IMR-90 (cell line): Measurements from ENCODE around the gene ZNF853. TPM values are rescaled to one million over a fixed set of nuclear protein-coding genes. Genes with fewer than 3 reads are reported as not detected.

ENCODE experiments used
- ATAC-seq: fragments of 200-7000 bp; cut with Tn5 transposase; 2 replicates; pipeline ENCODE4 v1.9.1; 2020; ENCODE audit warnings: low read depth, mild to moderate bottlenecking, moderate library complexity
- BruUV-seq: library from RNA; stranded (reverse); fragments of 400-500 nt; replicated peaks from 2 replicates; lab custom pipeline; 2021; lab: Mats Ljungman, UMichigan
- CTCF ChIA-PET: fragments of 300-600 bp; formaldehyde crosslinking; extraction: SDS; loops from one replicate; lab custom pipeline; 2021; ENCODE audit warnings: antibody characterized with exemption; lab: Yijun Ruan, JAX
- POLR2A ChIA-PET: fragments of 300-600 bp; sonication (Branson Sonifier 250); formaldehyde crosslinking; loops from one replicate; lab custom pipeline; 2022; ENCODE audit warnings: antibody characterized with exemption; ENCODE audit not compliant: unreplicated experiment; lab: Charles Lee
- DNase-seq: peaks from one replicate; pipeline ENCODE4 v3.0.0; 2013
- H2AFZ ChIP-seq: replicated peaks from 2 replicates; pipeline ENCODE3; 2013; ENCODE audit warnings: low read length, mild to moderate bottlenecking; ENCODE audit not compliant: poor library complexity
- H2AK5ac ChIP-seq: 2 replicates; pipeline ENCODE4 v1.6.1; 2013; ENCODE audit warnings: low read depth, low read length, inconsistent platforms
- H2AK9ac ChIP-seq: replicated peaks from 2 replicates; pipeline ENCODE3; 2013; ENCODE audit warnings: mild to moderate bottlenecking, low read depth, low read length, moderate library complexity; ENCODE audit not compliant: poor library complexity
- H2BK120ac ChIP-seq: 2 replicates; pipeline ENCODE4 v1.6.1; 2013; ENCODE audit warnings: low read depth, low read length, inconsistent platforms
- H2BK15ac ChIP-seq: 3 replicates; pipeline ENCODE4 v1.6.1; 2013; ENCODE audit warnings: low read depth, low read length, inconsistent platforms
- H2BK20ac ChIP-seq: 2 replicates; pipeline ENCODE4 v1.6.1; 2013; ENCODE audit warnings: low read depth, mild to moderate bottlenecking, inconsistent platforms, low read length, moderate library complexity
- H2BK5ac ChIP-seq: 2 replicates; pipeline ENCODE4 v1.6.1; 2013; ENCODE audit warnings: mild to moderate bottlenecking, low read depth, low read length, inconsistent platforms; ENCODE audit not compliant: poor library complexity, severe bottlenecking
- H3K14ac ChIP-seq: replicated peaks from 2 replicates; pipeline ENCODE4 v1.6.1; 2013; ENCODE audit warnings: low read depth, low read length, inconsistent platforms
- H3K18ac ChIP-seq: 2 replicates; pipeline ENCODE4 v1.6.1; 2013; ENCODE audit warnings: low read depth, low read length, control low read depth
- H3K23ac ChIP-seq: 2 replicates; pipeline ENCODE4 v1.6.1; 2013; ENCODE audit warnings: low read depth, low read length, inconsistent platforms
- H3K27ac ChIP-seq: 2 replicates; pipeline ENCODE4 v1.5.1; 2013; ENCODE audit warnings: mild to moderate bottlenecking, control low read depth, low read length; ENCODE audit not compliant: insufficient read depth
- H3K27me3 ChIP-seq: 2 replicates; pipeline ENCODE4 v1.6.1; 2013; ENCODE audit warnings: low read length; ENCODE audit not compliant: control insufficient read depth, insufficient read depth
- H3K36me3 ChIP-seq: 2 replicates; pipeline ENCODE4 v1.6.1; 2013; ENCODE audit warnings: low read length, mixed read lengths; ENCODE audit not compliant: control insufficient read depth, insufficient read depth
- H3K4ac ChIP-seq: 2 replicates; pipeline ENCODE4 v1.6.1; 2013; ENCODE audit warnings: low read depth, low read length, inconsistent platforms
- H3K4me1 ChIP-seq: 2 replicates; pipeline ENCODE4 v1.6.1; 2013; ENCODE audit warnings: low read length, mixed read lengths; ENCODE audit not compliant: control insufficient read depth, insufficient read depth
- H3K4me2 ChIP-seq: 2 replicates; pipeline ENCODE4 v1.6.1; 2013; ENCODE audit warnings: low read depth, mild to moderate bottlenecking, control low read depth, low read length, moderate library complexity
- H3K4me3 ChIP-seq: 2 replicates; pipeline ENCODE4 v1.5.1; 2013; ENCODE audit warnings: low read depth, mild to moderate bottlenecking, control low read depth, low read length, moderate library complexity; ENCODE audit not compliant: insufficient read depth
- H3K56ac ChIP-seq: 2 replicates; pipeline ENCODE4 v1.6.1; 2013; ENCODE audit warnings: low read length, inconsistent platforms; ENCODE audit not compliant: insufficient read depth; ENCODE audit errors: extremely low read depth
- H3K79me1 ChIP-seq, 2 experiments: 2 replicates each; pipeline ENCODE4 v1.6.1; 2013; ENCODE audit warnings: low read length in 2 of 2, inconsistent platforms in 1 of 2, low read depth in 1 of 2
- H3K9ac ChIP-seq: 2 replicates; pipeline ENCODE4 v1.6.1; 2013; ENCODE audit warnings: low read depth, low read length, control low read depth
- H3K9me1 ChIP-seq: 2 replicates; pipeline ENCODE4 v1.6.1; 2013; ENCODE audit warnings: low read length, inconsistent platforms; ENCODE audit not compliant: insufficient read depth
- H3K9me3 ChIP-seq: 2 replicates; pipeline ENCODE4 v1.6.1; 2013; ENCODE audit warnings: low read length; ENCODE audit not compliant: control insufficient read depth, insufficient read depth
- H4K20me1 ChIP-seq: 2 replicates; pipeline ENCODE4 v1.6.1; 2013; ENCODE audit warnings: low read length, inconsistent platforms; ENCODE audit not compliant: insufficient read depth
- H4K5ac ChIP-seq: 2 replicates; pipeline ENCODE4 v1.6.1; 2013; ENCODE audit warnings: mild to moderate bottlenecking, low read depth, low read length, control low read depth
- H4K8ac ChIP-seq, 2 experiments: 2 replicates each; pipeline ENCODE4 v1.6.1; 2013; ENCODE audit warnings: low read depth in 2 of 2, low read length in 2 of 2, control low read depth in 1 of 2, inconsistent platforms in 1 of 2
- H4K91ac ChIP-seq: 2 replicates; pipeline ENCODE4 v1.6.1; 2013; ENCODE audit warnings: low read depth, low read length, inconsistent platforms; ENCODE audit not compliant: insufficient read depth
- CEBPB ChIP-seq: IDR thresholded peaks from 2 replicates; pipeline ENCODE4 v1.6.1; 2012; ENCODE audit warnings: low read depth, low read length, improper control_type of control experiment
- MXI1 ChIP-seq: IDR thresholded peaks from 2 replicates; pipeline ENCODE4 v1.6.1; 2012; ENCODE audit warnings: low read depth, mild to moderate bottlenecking, low read length, moderate library complexity, borderline replicate concordance
- SMC3 ChIP-seq: fragments of 150-350 bp; IDR thresholded peaks from 2 replicates; pipeline ENCODE4 v1.6.1; 2016; ENCODE audit warnings: low read depth, mild to moderate bottlenecking, antibody characterized with exemption, low read length, moderate library complexity
- WGBS, 2 experiments: methylation state at CpG; one replicate each; pipeline versions ENCODE4 v1.1.5 to v1.1.7; 2013; ENCODE audit warnings: missing lambda C conversion rate in 2 of 2; ENCODE audit not compliant: insufficient read length in 1 of 2; ENCODE audit errors: extremely low coverage in 2 of 2; 5-methylcytosine and 5-hydroxymethylcytosine counted together
- dilution Hi-C: fragments of 300-500 bp; cut with HindIII; formaldehyde crosslinking; loops from one replicate; pipeline ENCODE4 v1.14.3; 2018; ENCODE audit warnings: low sequenced_read_pairs; ENCODE audit not compliant: unreplicated experiment
- in situ Hi-C: fragments of 300-500 bp; cut with MboI; formaldehyde crosslinking; loops from 3 replicates; pipeline ENCODE4 v1.14.3; 2019; ENCODE audit warnings: low sequenced_read_pairs, inconsistent platforms, mixed read lengths
- intact Hi-C: fragments of 100-400 bp; cut with micrococcal nuclease; formaldehyde crosslinking; loops from 2 replicates; pipeline ENCODE4 v1.10.0; 2022
- polyA plus RNA-seq, 3 experiments: library from polyadenylated mRNA; depleted of rRNA; stranded (reverse); fragments of >200 nt; gene quantifications; 2 replicates each; pipeline ENCODE4 v1.2.3, GENCODE V29; 2012; ENCODE audit warnings: low replicate concordance in 1 of 3
- total RNA-seq: library from RNA; depleted of rRNA; stranded (reverse); fragments of >200 nt; gene quantifications from 2 replicates; pipeline ENCODE4 v1.2.3, GENCODE V29; 2012

Gene ZNF853
- total and polyA plus RNA-seq, 2 of the 4 experiments (the other 2 are of a cell fraction), result 3.4 TPM

DNA sequence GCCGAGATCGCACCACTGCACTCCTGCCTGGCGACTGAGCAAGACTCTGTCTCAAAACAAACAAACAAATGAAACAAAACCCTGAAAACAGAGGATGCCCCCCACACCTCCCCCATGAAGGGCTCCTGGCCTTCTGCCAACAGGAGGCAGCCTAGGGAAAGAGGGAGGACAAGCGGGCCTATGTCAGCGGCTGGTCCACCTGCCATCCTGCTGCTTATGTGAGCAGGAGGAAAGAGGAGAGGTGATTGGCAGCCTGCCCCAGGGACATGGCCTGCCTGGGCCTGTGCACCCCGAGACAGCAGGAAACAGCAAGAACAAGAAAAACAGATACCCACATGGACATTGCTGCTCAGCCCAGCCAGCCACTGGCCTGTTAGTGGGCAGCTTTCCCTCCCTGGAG, 12.6 kb downstream of the ZNF853 start:
- no peaks in the 10 kb centered on the region for H4K20me1 ChIP-seq
- no peak overlapping the region for H3K4me2 ChIP-seq
- no TSS peak for BruUV-seq
- no peak overlapping the region for H3K14ac ChIP-seq
- WGBS, 2 experiments, result no CpG with 5 or more reads among the region's 6 CpGs
- H3K27ac ChIP-seq, result no peak overlapping the region
- H2BK5ac ChIP-seq, result no peak overlapping the region
- H4K91ac ChIP-seq, result no peak overlapping the region
- no peak overlapping the region for H3K56ac ChIP-seq
- H3K9me3 ChIP-seq, result no peaks in the 10 kb centered on the region
- no peaks in the 10 kb centered on the region; the same call in 1 of the 2 replicates for H3K27me3 ChIP-seq
- H2AK9ac ChIP-seq, result no peak overlapping the region
- intact Hi-C loops (no loop called here), dilution Hi-C loops (no loop called here), in situ Hi-C loops (no loop called here)
- H3K9me1 ChIP-seq, result no peaks in the 10 kb centered on the region
- no peak overlapping the region for H3K4ac ChIP-seq
- no peak overlapping the region for H3K18ac ChIP-seq
- H3K4me3 ChIP-seq, result no peak overlapping the region
- no peak overlapping the region for H3K9ac ChIP-seq
- CTCF ChIA-PET, result no interaction called here
- no peak overlapping the region for H2BK15ac ChIP-seq
- H3K79me1 ChIP-seq, result no peaks in the 10 kb centered on the region
- peak overlapping the region; percentile 21 for H2AFZ ChIP-seq
- H3K4me1 ChIP-seq, result no peaks in the 10 kb centered on the region
- no peak overlapping the region for H3K23ac ChIP-seq
- no peak for DNase-seq
- H2BK120ac ChIP-seq, result no peak overlapping the region
- peaks cover 4% of the 10 kb centered on the region; the same call in 1 of the 2 replicates for H3K36me3 ChIP-seq
- H2BK20ac ChIP-seq, result no peak overlapping the region
- no peak overlapping the region for H4K8ac ChIP-seq
- no peak for ATAC-seq
- TF ChIP-seq SMC3 (no peak), CEBPB (no peak), MXI1 (no peak)
- POLR2A ChIA-PET, result no interaction called here
- no peak overlapping the region for H4K5ac ChIP-seq
- H2AK5ac ChIP-seq, result no peak overlapping the region
